Muscle of leg (tissue), 11 donors: Measurements from ENCODE around the gene NPR2. TPM values are rescaled to one million over a fixed set of nuclear protein-coding genes. Genes with fewer than 3 reads are reported as not detected.

Experiments
- DNase-seq: peaks from one replicate; pipeline ENCODE4 v3.0.0; 2013
- H3K27ac ChIP-seq: one replicate; pipeline ENCODE4 v1.5.1; 2013; ENCODE audit warnings: mild to moderate bottlenecking, low read length, control low read depth
- H3K27me3 ChIP-seq: one replicate; pipeline ENCODE4 v1.6.1; 2013; ENCODE audit warnings: low read length; ENCODE audit not compliant: control insufficient read depth, insufficient read depth
- H3K36me3 ChIP-seq: one replicate; pipeline ENCODE4 v1.6.1; 2013; ENCODE audit warnings: low read length; ENCODE audit not compliant: control insufficient read depth, insufficient read depth
- H3K4me1 ChIP-seq: one replicate; pipeline ENCODE4 v1.6.1; 2013; ENCODE audit warnings: low read length; ENCODE audit not compliant: control insufficient read depth, insufficient read depth
- H3K4me3 ChIP-seq: one replicate; pipeline ENCODE4 v1.5.1; 2013; ENCODE audit warnings: low read length, control low read depth
- H3K9me3 ChIP-seq: replicated peaks from 2 replicates; pipeline ENCODE4 v1.6.1; 2013; ENCODE audit warnings: low read depth, low read length; ENCODE audit not compliant: control insufficient read depth
- WGBS: methylation state at CpG from one replicate; pipeline ENCODE4 v1.1.5; 2013; ENCODE audit warnings: missing lambda C conversion rate; ENCODE audit not compliant: insufficient coverage; 5-methylcytosine and 5-hydroxymethylcytosine counted together
- polyA plus RNA-seq, 8 donors: library from polyadenylated mRNA; unstranded; fragments of 120-200 nt; gene quantifications; one replicate each; pipeline versions ENCODE4 v1.2.1 to v1.2.3, GENCODE V29; 2013; ENCODE audit warnings: inconsistent platforms in 1 of 8, low replicate concordance in 1 of 8; ENCODE audit not compliant: insufficient read length in 8 of 8, insufficient read depth in 1 of 8
- total RNA-seq: library from RNA; stranded (reverse); fragments of 120-200 nt; gene quantifications from one replicate; pipeline ENCODE4 v1.2.4, GENCODE V29; 2013

NPR2 gene
- total and polyA plus RNA-seq, 9 donors, result 16.8 to 37.3 (median 27.0) TPM

DNA sequence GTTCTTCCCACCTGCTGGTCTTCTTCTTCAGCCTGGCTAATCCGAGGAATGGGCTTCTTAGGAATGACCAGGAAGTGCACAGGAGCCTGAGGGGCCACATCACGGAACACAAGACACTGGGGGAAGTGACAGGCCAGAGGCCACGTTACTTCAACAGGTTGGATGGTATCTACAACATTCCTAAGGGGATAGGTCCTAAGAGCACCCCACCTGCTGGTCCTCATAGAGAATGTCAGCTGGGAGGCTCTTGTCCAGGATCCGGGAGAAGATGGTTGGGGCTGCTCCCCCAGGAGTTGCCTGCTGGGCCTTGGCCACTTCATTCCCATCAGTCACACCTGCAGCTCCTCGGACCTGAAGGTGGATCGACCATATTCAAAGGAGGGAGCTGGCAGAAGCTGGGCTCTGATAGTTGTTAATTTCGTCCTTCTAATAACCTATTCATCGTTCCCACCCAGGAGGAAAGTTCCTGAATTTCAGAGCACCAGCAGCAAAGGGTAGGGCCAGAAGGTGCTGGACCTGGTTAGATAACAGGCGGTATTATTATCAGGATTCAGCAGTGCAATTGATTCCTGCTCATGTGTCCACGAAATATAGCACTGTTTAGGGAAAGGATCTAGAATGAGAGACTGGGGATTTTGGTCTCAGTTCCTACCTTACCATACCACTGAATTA lies 22.2 kb downstream of the NPR2 start:
- Histone ChIP-seq H3K4me1 (peaks cover 37% of the 10 kb centered on the region), H3K4me3 (no peak overlapping the region), H3K27me3 (peaks cover 4% of the 10 kb centered on the region), H3K36me3 (peaks cover 11% of the 10 kb centered on the region), H3K9me3 (no peaks in the 10 kb centered on the region), H3K27ac (peak overlapping the region; percentile 97)
- WGBS, result 93% methylated on average over 4 of the region's 10 CpGs
- no peak for DNase-seq

- WGBS, result 5% methylated on average over 28 of the region's 29 CpGs
- Histone ChIP-seq H3K36me3 (peaks cover 5% of the 10 kb centered on the region), H3K4me3 (peak overlapping the region; percentile 81), H3K27me3 (peaks cover 3% of the 10 kb centered on the region), H3K27ac (peak overlapping the region; percentile 97), H3K4me1 (peaks cover 37% of the 10 kb centered on the region), H3K9me3 (no peaks in the 10 kb centered on the region)
- peak; percentile 84 for DNase-seq
Observed at GRCh38 chr9:35814106-35814840, 22.9 kb downstream of the NPR2 start.

GRCh38 chr9:35814841-35815543 lies 23.6 kb downstream of the NPR2 start, which contains the start of gene HINT2:
Gene HINT2 (minus strand): TSS chr9:35815042. CDS start chr9:35814979, 63 bp downstream.
- Histone ChIP-seq H3K9me3 (no peaks in the 10 kb centered on the region), H3K27me3 (peaks cover 2% of the 10 kb centered on the region), H3K4me1 (peaks cover 37% of the 10 kb centered on the region), H3K4me3 (peak within 1 kb of the TSS; percentile 81), H3K27ac (peak within 1 kb of the TSS; percentile 97), H3K36me3 (no peaks in the 10 kb centered on the region)
- WGBS, result under 1% methylated on average over 43 of the region's 52 CpGs
- DNase-seq, result peak; percentile 100

GRCh38 chr9:35816708-35817107 lies 25.3 kb downstream of the NPR2 start:
- H3K9me3 ChIP-seq, result no peaks in the 10 kb centered on the region
- no peak for DNase-seq
- H3K4me3 ChIP-seq, result no peak overlapping the region
- H3K4me1 ChIP-seq, result peaks cover 25% of the 10 kb centered on the region
- no peaks in the 10 kb centered on the region for H3K36me3 ChIP-seq
- WGBS, result 33% methylated on average over 1 of the region's 1 CpG
- H3K27ac ChIP-seq, result no peak overlapping the region
- peaks cover 4% of the 10 kb centered on the region for H3K27me3 ChIP-seq

GRCh38 chr9:35818341-35818740 lies 26.9 kb downstream of the NPR2 start:
- WGBS, result 52% methylated on average over 2 of the region's 3 CpGs
- no peak overlapping the region for H3K4me3 ChIP-seq
- H3K36me3 ChIP-seq, result no peaks in the 10 kb centered on the region
- peaks cover 4% of the 10 kb centered on the region for H3K27me3 ChIP-seq
- no peak for DNase-seq
- H3K4me1 ChIP-seq, result peaks cover 16% of the 10 kb centered on the region
- H3K27ac ChIP-seq, result no peak overlapping the region
- H3K9me3 ChIP-seq, result no peaks in the 10 kb centered on the region

DNA sequence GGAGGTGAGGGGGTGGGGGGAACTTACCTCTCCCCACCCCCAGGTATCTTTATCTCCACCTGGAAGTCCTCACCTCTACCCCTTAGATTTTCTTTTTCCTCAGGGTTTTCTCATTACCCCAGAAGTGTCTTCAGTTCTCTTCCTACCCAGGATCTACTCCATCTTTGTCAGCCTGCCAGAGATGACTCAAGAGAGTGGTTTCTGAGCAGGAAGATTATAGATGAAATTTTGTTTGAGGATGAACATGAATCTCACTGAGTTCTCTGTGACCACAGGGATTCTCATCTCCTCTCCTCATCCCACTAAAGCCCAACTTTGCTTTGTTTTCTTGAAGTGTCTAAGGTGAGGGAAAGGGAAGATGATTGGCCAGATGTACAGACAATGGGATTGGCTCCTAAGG lies 28.7 kb downstream of the NPR2 start:
- Histone ChIP-seq H3K4me1 (peaks cover 6% of the 10 kb centered on the region), H3K4me3 (no peak overlapping the region), H3K27ac (no peak overlapping the region), H3K9me3 (no peaks in the 10 kb centered on the region), H3K36me3 (no peaks in the 10 kb centered on the region), H3K27me3 (peaks cover 4% of the 10 kb centered on the region)
- no peak for DNase-seq

DNA sequence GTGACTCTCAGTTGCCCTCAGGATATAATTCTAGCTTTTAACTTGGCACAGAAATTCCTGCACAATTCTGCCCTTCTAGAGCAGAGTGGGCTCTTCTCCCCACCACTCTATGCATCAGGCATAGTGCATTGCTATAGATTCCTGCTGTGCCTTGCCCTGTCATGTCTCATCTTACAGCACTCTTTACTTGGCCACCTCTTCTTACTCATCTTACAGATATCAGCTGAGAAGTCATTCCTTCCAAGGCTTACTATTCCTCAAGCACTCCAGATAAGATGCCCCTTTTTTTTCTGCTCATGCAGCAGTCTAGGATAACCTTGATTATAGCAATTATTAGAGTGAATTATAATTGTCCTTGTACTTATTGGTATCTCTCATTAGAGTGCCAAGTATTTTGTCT lies 31.5 kb downstream of the NPR2 start:
- peaks cover 9% of the 10 kb centered on the region for H3K27me3 ChIP-seq
- no peaks in the 10 kb centered on the region for H3K36me3 ChIP-seq
- peaks cover 4% of the 10 kb centered on the region for H3K4me1 ChIP-seq
- H3K4me3 ChIP-seq, result no peak overlapping the region
- no peak overlapping the region for H3K27ac ChIP-seq
- DNase-seq, result no peak
- H3K9me3 ChIP-seq, result no peaks in the 10 kb centered on the region

DNA sequence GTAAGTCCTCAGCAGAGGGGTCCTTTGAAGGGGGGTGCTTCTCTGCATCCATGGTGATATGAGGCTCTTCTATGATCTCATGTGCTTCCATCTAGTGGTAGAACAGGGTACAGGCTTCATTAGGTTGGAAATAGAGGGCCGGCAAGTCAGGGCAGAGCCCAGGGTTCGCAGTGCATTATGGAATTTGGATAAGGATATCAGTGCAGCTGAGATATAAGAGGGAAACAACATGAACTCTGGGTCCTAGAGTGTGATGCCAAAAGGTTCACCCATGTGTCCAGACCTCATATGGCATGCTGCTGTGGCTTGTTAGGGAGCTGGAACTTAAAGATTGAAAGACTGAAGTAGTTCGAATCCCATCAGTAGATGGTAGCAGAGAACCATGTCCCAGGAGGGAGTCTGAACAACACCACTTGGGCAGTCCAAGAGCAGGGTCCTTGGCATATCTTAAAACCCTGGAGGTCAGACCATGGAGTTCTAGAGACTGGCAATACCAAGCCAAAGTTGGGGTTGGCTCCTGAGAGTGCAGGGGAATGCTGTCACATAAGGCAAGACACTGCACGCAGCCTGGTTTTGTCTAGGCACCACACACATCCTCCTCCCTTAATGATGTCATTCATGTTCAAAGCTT lies 34.8 kb downstream of the NPR2 start:
- H3K9me3 ChIP-seq, result no peaks in the 10 kb centered on the region
- 40% methylated on average over 4 of the region's 4 CpGs for WGBS
- no peak overlapping the region for H3K27ac ChIP-seq
- DNase-seq, result peak; percentile 69
- peaks cover 21% of the 10 kb centered on the region for H3K4me1 ChIP-seq
- no peak overlapping the region for H3K4me3 ChIP-seq
- H3K27me3 ChIP-seq, result peaks cover 9% of the 10 kb centered on the region
- no peaks in the 10 kb centered on the region for H3K36me3 ChIP-seq

GRCh38 chr9:35827486-35827885 lies 36.1 kb downstream of the NPR2 start:
- Histone ChIP-seq H3K27me3 (peaks cover 9% of the 10 kb centered on the region), H3K27ac (no peak overlapping the region), H3K36me3 (no peaks in the 10 kb centered on the region), H3K4me3 (no peak overlapping the region), H3K9me3 (no peaks in the 10 kb centered on the region), H3K4me1 (peaks cover 24% of the 10 kb centered on the region)
- WGBS, result no CpG with 5 or more reads among the region's 3 CpGs
- DNase-seq, result no peak

DNA sequence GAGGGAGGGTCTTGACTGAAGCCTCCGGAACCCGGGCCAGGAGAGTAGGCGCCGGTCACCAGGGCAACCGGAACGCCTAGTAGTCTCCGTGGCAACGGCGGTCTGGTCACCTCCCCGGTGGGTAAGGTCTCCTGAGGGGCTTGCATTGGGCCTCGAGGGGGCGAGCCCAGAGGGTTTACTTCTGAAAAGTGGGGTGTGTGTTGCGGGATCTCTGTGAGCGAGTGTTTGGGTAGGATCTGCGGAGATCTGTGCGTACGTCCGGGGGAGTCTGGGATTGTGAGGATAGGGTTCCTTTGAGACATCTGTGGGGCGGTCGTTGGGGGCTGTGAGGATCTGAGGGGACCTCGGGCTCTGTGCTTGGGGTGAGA lies 37.3 kb downstream of the NPR2 start, which contains the start of gene FAM221B:
TSS of gene FAM221B (minus strand) at position 17 of the 368 bp plus-strand sequence. CDS start 2,571 bp downstream, outside the sequence.
- peak within 1 kb of the TSS; percentile 79 for H3K27ac ChIP-seq
- no peaks in the 10 kb centered on the region for H3K36me3 ChIP-seq
- H3K4me3 ChIP-seq, result peak within 1 kb of the TSS; percentile 60
- 2% methylated on average over 21 of the region's 21 CpGs for WGBS
- H3K9me3 ChIP-seq, result no peaks in the 10 kb centered on the region
- H3K4me1 ChIP-seq, result peaks cover 31% of the 10 kb centered on the region
- H3K27me3 ChIP-seq, result peaks cover 13% of the 10 kb centered on the region
- DNase-seq, result no peak
